ENCODE measurements around the gene GPR179.

The GPR179 gene

DNA sequence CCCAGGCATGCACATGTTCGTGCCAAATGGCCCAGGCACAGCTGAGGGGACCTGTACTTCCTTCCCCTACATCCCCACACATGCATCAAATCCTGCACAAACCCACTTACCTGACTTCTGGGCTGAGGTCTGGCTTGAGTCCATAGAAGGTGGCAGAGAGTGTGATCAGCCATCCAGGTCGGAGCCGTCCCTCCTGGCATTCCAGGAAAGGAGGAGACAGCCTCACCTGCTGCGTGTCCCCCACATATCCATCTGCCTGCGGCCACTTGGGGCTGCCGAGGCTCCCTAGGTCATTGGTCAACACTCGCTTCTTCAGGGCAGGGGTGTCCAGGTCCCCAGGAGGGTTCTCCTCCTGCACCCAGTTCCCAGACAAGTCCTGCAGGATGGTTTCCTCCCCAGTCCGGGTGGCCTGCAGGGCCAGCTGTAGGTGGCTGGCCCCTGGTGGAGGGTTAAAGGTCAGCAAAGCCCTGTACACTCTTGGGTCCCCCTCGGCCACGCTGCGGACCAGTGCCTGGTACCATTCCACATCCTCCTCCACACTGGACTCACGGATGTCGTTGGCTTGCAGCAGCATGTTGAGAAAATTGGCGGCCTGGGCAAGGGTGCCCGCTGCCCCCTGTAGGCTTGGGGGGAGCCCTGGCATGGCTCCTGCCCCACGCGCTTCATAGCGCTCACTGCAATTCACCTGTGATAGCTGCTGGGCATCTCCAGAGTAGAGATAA, 709 bp downstream of the GPR179 start:
- no peak for DNase-seq (ENCODE audit: low read depth in 2 of 2)

DNA sequence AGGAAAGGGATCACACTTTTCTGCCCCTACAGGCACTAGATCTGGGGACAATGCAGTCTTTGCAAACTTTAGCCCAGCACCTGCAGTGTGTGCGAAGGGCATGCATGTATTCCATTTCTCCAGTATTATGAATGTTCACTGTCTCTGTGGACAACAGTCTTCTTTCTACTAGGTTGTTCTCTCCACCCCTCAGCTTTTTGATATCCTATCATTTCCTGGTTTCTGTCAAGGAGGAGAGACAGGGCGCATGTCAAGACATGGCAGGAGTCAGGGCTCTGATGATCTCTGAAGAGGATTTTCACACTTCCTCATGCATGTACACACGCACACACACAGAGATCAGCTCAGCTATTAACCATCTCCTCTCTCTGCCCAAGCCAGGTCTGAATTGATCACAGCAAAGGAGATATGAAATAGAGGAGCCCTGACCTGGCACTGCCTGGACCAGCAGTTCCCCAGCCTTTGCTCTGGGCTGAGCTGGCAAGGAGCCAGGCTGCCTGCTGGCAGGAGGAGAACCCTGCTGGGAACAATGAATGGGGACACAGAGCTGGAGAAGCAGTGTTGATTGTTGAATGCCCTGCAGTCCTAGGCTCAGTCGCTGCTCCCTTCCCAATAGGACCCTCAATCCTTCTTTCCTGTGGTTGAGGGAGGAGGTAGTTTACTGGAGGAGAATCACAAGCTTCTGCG, 2.6 kb downstream of the GPR179 start:
- DNase-seq (ENCODE audit: low read depth in 2 of 2) = no peak

DNA sequence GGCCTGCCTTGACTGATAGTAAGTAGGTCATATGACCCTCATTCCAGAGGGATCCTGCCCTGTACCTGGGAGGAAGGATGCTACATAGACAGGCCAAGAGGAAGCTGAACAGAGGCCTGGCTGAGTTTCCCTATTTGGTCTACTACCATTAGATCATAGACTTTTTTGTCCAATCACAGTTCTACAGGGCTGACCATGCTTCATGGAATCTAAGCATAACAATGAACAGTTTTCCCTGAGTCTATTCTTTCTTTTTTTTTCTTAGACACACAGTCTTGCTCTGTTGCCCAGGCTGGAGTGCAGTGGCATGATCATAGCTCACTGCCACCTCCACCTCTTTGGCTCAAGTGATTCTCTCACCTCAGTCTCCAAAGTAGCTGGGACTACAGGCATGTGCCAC, 3.9 kb downstream of the GPR179 start:
- DNase-seq (ENCODE audit: low read depth in 2 of 2) = no peak

DNA sequence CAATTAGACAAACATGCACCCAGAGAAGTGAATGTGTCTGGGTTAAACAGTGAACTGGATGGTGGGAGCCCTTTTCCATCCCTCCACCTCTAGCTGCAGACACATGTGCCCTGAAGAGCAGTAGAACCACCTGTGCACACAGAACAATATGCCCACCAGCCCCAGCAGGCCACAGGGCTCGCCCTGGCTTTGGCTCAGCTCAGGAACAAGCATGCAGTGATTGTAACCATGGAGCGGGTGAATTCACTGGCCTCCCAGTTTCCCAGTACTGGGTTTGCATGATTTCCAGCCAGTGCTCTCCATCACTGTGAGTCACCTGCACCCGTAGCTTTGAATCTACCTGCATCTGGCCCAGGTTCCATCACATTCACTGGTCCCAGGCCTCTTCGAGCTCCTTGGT, 5.2 kb downstream of the GPR179 start:
- no peak for DNase-seq (ENCODE audit: low read depth in 2 of 2)

DNA sequence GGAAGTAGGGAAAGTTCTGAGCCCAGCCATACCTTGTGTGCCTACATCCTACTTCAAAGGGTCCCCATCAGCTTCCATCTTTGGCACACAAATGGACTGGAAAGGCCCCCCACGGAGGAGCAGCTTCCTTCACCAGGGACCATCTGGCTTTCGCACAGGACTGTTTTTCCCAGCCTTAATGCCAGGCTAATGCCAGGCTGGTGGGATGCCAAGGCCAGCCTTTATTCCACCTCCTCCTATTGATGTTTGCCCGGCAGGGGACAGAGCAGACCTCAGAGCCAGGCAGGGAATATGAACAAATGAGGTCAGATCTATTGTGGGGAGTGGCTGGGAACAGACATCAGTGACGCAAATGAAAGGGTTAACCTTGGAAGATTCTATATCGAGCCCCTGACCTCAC, 5.7 kb downstream of the GPR179 start:
- no peak for DNase-seq (ENCODE audit: low read depth in 2 of 2)

DNA sequence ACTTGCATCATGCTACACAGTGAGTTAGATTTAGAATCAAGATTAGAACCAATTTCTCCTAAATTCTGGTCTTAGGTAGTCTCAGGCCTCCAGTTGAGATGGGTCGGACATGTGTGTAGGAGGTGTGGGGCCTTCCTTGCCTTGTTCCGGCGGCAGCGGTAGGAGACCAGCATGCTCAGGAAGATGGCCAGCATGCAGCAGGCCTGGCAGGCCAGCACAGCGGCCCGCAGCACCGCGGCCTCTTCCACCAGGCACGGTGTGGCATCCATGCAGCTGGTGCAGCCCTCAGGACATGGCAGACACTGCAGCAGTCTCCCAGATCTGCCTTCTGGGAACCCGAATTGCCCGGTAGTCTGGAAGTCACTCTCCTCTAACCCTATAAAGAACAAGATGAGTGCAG, 6.9 kb downstream of the GPR179 start:
- no peak for DNase-seq (ENCODE audit: low read depth in 2 of 2)

DNA sequence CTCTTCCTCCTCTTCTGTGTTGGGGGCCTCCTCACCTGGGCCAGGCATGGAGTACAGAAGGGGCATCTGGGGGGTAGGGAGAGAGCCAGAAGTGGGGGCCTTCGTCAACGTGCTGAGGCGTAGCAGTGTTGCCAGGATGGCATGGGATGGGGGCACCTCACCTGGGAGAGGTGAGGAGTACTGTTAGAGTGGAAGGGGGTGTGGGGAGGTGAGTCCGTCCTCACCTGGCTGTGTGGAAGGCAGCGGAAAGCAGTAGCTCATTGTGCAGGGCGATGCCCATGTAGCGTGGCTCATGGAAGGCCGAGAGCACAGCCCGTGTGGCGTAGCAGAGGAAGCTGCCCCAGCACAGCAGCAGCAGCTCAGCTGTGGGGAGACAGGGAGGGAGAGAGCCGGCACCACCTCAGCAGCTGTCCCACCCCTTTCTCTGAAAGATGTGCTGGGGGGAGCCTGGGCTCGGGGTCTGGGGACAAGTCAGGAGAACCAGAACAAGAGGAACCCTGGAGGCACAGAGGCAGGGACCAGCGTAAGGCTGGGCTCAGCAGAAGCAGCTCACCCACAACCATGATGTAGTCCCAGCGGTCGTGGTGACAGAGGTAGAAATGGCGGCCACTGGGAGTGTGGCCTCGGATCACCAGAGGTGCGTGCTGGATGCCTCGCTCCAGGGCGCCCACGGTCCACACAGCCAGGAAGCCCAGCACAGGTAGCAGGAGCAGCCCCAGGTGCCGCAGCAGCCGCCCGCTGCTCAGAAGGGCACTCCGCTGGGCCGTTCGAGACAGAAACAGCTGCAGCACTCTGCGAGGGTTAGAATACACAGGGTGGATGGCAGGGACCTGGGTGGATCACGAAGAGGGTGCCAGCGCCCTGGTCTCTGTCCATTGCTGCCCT, 9.0 kb downstream of the GPR179 start:
- no peak for DNase-seq (ENCODE audit: low read depth in 2 of 2)

- DNase-seq (ENCODE audit: low read depth in 2 of 2) = no peak
Observed at GRCh38 chr17:38333635-38334295, 10.0 kb downstream of the GPR179 start.

- DNase-seq (ENCODE audit: low read depth in 2 of 2) = no peak
Observed at GRCh38 chr17:38332735-38333134, 11.0 kb downstream of the GPR179 start.

DNA sequence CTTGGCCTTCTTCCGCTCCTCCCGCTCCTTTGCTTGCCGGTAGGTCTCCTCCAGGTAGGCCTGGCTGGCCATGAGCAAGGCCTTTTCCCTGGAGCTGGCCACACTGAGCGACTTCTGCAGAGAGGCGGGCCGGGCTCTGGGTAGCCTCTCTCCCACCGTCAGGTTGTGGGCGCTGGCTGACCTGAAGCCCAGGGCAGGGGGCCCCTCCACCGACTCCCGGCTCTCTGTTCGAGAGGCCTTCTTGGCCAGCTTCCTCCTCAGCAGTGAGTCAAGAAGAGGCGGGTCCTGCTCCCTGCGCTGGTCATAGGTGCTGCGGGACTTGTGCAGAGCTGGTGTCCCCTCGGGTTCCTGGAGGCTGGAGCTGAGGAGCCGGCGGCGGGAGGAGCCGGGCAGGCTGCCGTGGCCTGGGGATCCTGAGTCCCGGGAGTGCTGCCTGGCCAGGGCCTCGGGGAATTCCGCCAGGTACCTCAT, 12.8 kb downstream of the GPR179 start:
- DNase-seq (ENCODE audit: low read depth in 2 of 2) = no peak

DNA sequence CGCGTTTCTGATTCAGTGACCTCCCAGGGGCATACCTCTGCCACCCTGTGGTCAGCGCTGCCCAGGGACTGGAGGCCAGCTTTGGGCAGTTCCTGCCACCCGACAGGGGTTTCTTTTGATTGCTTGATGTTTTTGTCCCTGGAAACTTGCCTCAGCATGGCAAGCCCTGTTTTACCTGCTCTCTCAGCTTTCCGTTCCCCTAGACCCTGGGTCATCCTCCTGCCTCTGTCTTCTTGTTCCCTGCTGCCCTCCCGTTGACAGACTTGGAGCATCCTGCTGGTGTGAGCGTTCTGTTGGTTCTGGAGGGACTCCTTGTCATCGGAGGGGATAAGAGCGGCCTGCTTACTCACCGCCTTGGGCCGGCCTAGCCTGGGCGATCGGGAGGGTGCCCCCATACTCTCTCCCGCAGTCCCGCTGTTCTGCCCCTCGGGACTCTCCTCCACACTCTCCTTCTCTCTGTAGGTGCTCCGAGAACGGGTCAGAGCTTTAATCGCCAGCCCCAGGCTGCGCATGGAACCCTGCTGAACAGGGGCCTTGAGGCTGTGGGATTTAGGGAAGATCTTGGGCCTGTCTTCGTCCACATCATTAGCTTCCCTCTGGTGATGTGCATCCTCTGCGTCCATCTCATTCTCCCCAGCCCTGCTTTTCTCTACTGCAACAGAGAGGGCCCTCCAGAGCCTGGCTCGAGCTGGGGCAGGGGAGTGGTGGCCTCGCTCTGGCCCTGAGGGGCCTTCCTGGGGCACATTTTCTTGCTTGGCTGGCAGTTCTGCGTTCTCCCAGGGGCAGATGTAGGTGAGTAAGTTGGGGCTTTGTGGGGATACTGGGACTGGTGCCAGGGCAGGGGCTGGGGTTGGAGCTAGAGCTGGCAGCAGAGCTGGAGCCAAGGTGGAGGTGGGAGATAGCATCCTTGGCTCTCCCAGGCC, 13.7 kb downstream of the GPR179 start:
- DNase-seq (ENCODE audit: low read depth in 2 of 2) = no peak

DNA sequence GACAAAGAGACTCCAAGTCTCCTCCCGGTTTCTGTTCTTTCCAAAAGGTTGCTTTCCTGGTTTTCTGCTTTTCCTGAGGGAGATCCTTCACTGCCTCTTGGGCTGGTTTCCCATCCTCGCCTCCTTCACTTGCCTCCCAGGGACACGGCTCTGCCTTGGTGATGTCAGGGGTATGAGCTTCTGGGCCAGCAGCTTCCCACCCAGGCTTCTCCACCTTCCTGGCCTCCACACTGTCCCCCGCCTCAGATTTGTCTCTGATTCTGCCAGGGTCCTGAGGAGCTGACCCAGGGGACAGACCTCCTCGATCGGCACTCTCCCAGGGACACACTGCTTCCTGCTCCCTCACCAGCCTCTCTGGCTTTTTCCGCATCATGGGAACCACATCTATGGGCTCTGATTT, 14.5 kb downstream of the GPR179 start:
- DNase-seq (ENCODE audit: low read depth in 2 of 2) = no peak

DNA sequence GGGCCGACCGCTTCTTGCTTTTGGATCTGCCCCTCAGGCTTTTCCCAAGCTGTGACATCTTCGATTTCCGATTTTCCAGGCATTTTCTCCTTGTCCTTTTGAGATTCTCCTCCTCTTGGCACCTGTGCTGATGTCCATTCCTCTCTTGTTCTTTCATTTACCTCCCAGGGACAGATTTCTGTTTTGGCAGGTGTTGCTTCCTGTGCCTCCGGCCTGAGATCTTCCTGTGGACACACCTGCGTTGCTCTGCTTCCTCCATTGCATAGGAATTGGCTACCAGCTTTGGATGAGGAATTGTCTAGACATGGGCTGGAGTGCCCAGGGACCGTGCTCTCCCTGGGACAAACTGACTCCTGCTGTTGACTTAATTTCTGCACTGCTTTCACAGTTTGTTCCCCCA, 15.1 kb downstream of the GPR179 start:
- no peak for DNase-seq (ENCODE audit: low read depth in 2 of 2)

DNA sequence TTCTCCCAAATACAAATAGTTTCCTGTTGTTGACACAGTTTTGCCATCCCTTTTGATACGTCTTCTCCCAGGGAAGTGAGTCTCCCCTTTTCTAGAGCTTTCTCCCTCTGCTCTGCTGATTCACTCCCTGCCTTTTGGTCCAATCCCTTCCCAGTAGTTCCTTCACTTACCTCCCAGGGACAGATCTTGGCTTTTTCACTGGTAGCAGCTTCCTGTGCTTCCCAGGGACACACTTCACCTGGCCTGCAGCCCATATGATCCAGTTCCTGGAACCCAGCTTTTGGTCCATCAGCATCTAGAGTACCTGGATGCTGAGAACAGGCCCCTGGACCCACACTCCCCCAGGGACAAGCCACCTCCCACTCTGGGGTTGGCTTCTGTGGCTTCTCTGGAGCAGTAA, 15.8 kb downstream of the GPR179 start:
- DNase-seq (ENCODE audit: low read depth in 2 of 2) = no peak

GRCh38 chr17:38326996-38327792, 16.6 kb downstream of the GPR179 start:
- DNase-seq (ENCODE audit: low read depth in 2 of 2) = no peak

- DNase-seq (ENCODE audit: low read depth in 2 of 2) = no peak
Observed at GRCh38 chr17:38325221-38325851, 18.4 kb downstream of the GPR179 start.

- no peak for DNase-seq (ENCODE audit: low read depth in 2 of 2)
Observed at GRCh38 chr17:38324772-38325171, 19.0 kb downstream of the GPR179 start.

DNA sequence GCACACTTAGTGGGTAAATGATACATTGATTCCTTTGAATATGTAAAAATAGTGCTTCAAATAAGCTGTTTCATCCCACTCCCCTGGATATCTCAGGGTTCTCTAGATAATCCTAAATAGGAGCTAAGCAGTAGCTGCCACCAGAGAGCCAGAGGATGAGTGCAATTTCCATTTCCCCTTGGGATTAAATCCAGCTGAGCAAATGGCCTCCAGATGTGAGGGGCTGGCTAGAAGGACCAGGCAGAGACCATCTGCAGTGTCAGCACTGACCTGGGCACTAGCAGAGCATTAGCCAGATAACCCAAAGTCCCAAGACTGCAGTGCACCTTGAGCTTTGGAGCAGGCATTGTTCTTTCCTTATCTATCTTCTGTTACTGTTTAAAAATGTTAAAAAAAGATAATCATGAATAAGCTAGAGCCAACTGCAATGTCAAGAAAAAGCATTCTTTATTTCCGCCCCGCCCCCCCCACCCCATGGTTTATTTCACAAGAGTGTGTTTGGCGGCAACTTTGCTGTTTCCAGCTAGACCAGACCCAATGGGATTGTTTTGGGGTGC, 19.5 kb downstream of the GPR179 start:
- no peak for DNase-seq (ENCODE audit: low read depth in 2 of 2)

GRCh38 chr17:38322897-38323296, 20.9 kb downstream of the GPR179 start:
- DNase-seq (ENCODE audit: low read depth in 2 of 2) = no peak

Data from stimulated activated CD8-positive, alpha-beta memory T cell treated with anti-CD3 and anti-CD28 coated beads, Interleukin-7, amount 100 ng/mL, for 4 hours (primary cell).